PC-9 (cell line): Measurements from ENCODE around the gene PITX2. TPM values are rescaled to one million over a fixed set of nuclear protein-coding genes. Genes with fewer than 3 reads are reported as not detected.

ENCODE experiments used
- BruUV-seq: library from RNA; stranded (reverse); fragments of 400-500 nt; replicated peaks from 2 replicates; lab custom pipeline; 2021; lab: Mats Ljungman, UMichigan
- CTCF ChIA-PET: fragments of 300-600 bp; sonication (Branson Sonifier 250); formaldehyde crosslinking; loops from one replicate; lab custom pipeline; 2022; ENCODE audit warnings: antibody characterized with exemption; lab: Charles Lee
- POLR2A ChIA-PET: fragments of 300-600 bp; sonication (Branson Sonifier 250); formaldehyde crosslinking; loops from one replicate; lab custom pipeline; 2022; ENCODE audit warnings: antibody characterized with exemption; ENCODE audit not compliant: unreplicated experiment; lab: Charles Lee
- DNase-seq, 2 experiments: peaks; one replicate each; pipeline versions ENCODE4 v3.0.0 to v3.0.0-alpha.2; 2015 to 2022; ENCODE audit warnings: mixed read lengths in 1 of 2
- H2AFZ ChIP-seq: fragments of 200-600 bp; sonication (generic); 2 replicates; pipeline ENCODE4 v1.8.1; 2017; ENCODE audit warnings: antibody characterized with exemption
- H3F3A ChIP-seq: fragments of 200-600 bp; sonication (generic); 2 replicates; pipeline ENCODE4 v1.8.1; 2017; ENCODE audit warnings: antibody characterized with exemption, mild to moderate bottlenecking, low read depth; ENCODE audit not compliant: insufficient read depth
- H3K27ac ChIP-seq: fragments of 200-600 bp; sonication (generic); 2 replicates; pipeline ENCODE4 v1.6.1; 2016; ENCODE audit warnings: mixed run types
- H3K27me3 ChIP-seq: fragments of 200-600 bp; sonication (generic); 2 replicates; pipeline ENCODE4 v1.6.1; 2016; ENCODE audit warnings: low read depth, mixed run types; ENCODE audit not compliant: insufficient read depth
- H3K36me3 ChIP-seq: fragments of 200-600 bp; sonication (generic); 2 replicates; pipeline ENCODE4 v1.6.1; 2016; ENCODE audit warnings: low read depth, mixed run types
- H3K4me1 ChIP-seq: fragments of 200-600 bp; sonication (generic); replicated peaks from 2 replicates; pipeline ENCODE4 v1.6.1; 2016; ENCODE audit warnings: mixed run types; ENCODE audit not compliant: insufficient read depth
- H3K4me2 ChIP-seq: fragments of 200-600 bp; sonication (generic); 2 replicates; pipeline ENCODE4 v1.6.1; 2017; ENCODE audit warnings: mixed run types
- H3K4me3 ChIP-seq: fragments of 200-600 bp; sonication (generic); 2 replicates; pipeline ENCODE4 v1.6.1; 2016; ENCODE audit warnings: mixed run types
- H3K79me2 ChIP-seq: fragments of 200-600 bp; sonication (generic); 2 replicates; pipeline ENCODE4 v1.6.1; 2017; ENCODE audit warnings: low read depth, mixed run types
- H3K9me2 ChIP-seq: fragments of 200-600 bp; sonication (generic); 2 replicates; pipeline ENCODE4 v1.8.1; 2017; ENCODE audit warnings: mild to moderate bottlenecking; ENCODE audit not compliant: insufficient read depth
- H3K9me3 ChIP-seq: fragments of 200-600 bp; sonication (generic); 2 replicates; pipeline ENCODE4 v1.8.1; 2016; ENCODE audit warnings: low read depth; ENCODE audit not compliant: insufficient read depth
- H4K20me1 ChIP-seq: fragments of 200-600 bp; sonication (generic); 2 replicates; pipeline ENCODE4 v1.8.1; 2017; ENCODE audit not compliant: insufficient read depth
- CTCF ChIP-seq: fragments of 200-600 bp; sonication (generic); conservative IDR thresholded peaks from 2 replicates; pipeline ENCODE4 v1.6.1; 2017; ENCODE audit warnings: mixed run types, antibody characterized with exemption, mild to moderate bottlenecking, moderate library complexity
- EZH2 ChIP-seq: fragments of 200-600 bp; sonication (generic); IDR thresholded peaks from 2 replicates; pipeline ENCODE4 v1.8.0; 2017; ENCODE audit warnings: antibody characterized with exemption, low read depth
- intact Hi-C: fragments of 100-400 bp; cut with micrococcal nuclease; formaldehyde crosslinking; loops from one replicate; pipeline ENCODE4 v1.10.0; 2022; ENCODE audit not compliant: unreplicated experiment
- total RNA-seq: library from RNA; stranded (reverse); gene quantifications from 2 replicates; pipeline ENCODE4 v1.2.3, GENCODE V29; 2021

PITX2 gene
- total RNA-seq, 1 experiment from 2014 or later, result 0.48 TPM

GRCh38 chr4:110617646-110618580 lies 5.0 kb downstream of the PITX2 start:
- no TSS peak for BruUV-seq
- Histone ChIP-seq H3K4me3 (no peak overlapping the region), H3K9me2 (no peaks in the 10 kb centered on the region)

GRCh38 chr4:110617075-110617640 lies 5.7 kb downstream of the PITX2 start:
- intact Hi-C loops, result no loop called here
- Histone ChIP-seq H3K79me2 (no peaks in the 10 kb centered on the region), H3K9me3 (no peaks in the 10 kb centered on the region), H2AFZ (no peak overlapping the region), H3K36me3 (no peaks in the 10 kb centered on the region), H3F3A (no peaks in the 10 kb centered on the region), H4K20me1 (no peaks in the 10 kb centered on the region), H3K27me3 (no peaks in the 10 kb centered on the region), H3K27ac (no peak overlapping the region), H3K4me3 (no peak overlapping the region), H3K4me2 (no peak overlapping the region), H3K4me1 (no peaks in the 10 kb centered on the region), H3K9me2 (no peaks in the 10 kb centered on the region)
- ChIA-PET POLR2A (no interaction called here), CTCF (no interaction called here)
- TF ChIP-seq EZH2 (no peak), CTCF (no peak)
- DNase-seq, result no peak
- BruUV-seq, result no TSS peak

More at GRCh38 chr4:110617646-110618580, 5.0 kb downstream of the PITX2 start:
- TF ChIP-seq CTCF (no peak), EZH2 (no peak)
- Histone ChIP-seq H3K4me1 (no peaks in the 10 kb centered on the region), H2AFZ (no peak overlapping the region), H3K79me2 (no peaks in the 10 kb centered on the region), H3K4me2 (no peak overlapping the region), H3K27me3 (no peaks in the 10 kb centered on the region), H3K36me3 (no peaks in the 10 kb centered on the region), H3K9me3 (no peaks in the 10 kb centered on the region), H3F3A (no peaks in the 10 kb centered on the region), H4K20me1 (no peaks in the 10 kb centered on the region), H3K27ac (no peak overlapping the region)
- intact Hi-C loops, result no loop called here
- DNase-seq, result no peak
- POLR2A ChIA-PET, result no interaction called here
- CTCF ChIA-PET, result no interaction called here

DNA sequence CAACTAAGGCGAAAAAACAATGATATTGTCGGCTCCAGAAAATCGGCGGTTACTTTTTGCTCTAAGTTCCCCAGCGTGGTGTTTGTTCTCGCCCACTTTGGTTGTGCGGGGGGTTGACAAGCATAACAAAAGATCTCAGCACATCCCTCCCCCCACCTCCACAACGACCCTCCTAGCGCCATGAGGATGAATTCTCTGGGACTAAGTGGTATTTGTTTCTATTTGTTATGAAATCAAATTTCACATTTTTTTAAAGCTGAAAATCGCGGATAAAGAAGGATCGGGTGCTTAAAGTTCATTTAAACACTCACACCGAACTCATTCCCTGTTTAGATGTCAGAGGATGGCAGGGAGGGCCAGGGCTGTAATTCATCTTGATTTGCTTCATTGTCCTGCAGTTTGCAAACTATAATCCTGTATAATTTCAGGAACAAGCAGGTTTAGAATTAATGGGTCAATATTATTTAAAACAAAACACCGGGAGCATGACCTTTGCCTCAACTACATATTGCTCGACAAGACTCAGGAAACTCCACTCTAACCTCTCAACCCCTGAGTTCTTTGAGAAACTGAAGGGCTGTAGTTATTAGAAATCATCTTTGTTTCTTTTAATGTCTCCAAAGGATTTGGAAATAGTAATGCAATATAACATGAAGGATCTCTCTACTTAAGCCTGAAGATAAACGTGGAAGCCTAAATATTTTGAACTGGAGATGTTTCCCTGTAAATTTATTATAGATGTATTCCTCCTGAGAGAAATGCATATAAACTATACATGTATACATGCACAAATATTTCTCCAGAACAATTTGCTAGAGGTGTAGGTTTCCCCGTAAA lies 6.4 kb downstream of the PITX2 start:
- Histone ChIP-seq H3K9me2 (no peaks in the 10 kb centered on the region), H4K20me1 (no peaks in the 10 kb centered on the region), H3F3A (no peaks in the 10 kb centered on the region), H3K4me3 (no peak overlapping the region), H3K27ac (no peak overlapping the region), H3K36me3 (no peaks in the 10 kb centered on the region), H3K9me3 (no peaks in the 10 kb centered on the region), H3K4me2 (no peak overlapping the region), H3K4me1 (no peaks in the 10 kb centered on the region), H3K79me2 (no peaks in the 10 kb centered on the region), H3K27me3 (no peaks in the 10 kb centered on the region), H2AFZ (no peak overlapping the region)
- DNase-seq, result no peak
- ChIA-PET CTCF (no interaction called here), POLR2A (no interaction called here)
- intact Hi-C loops, result no loop called here
- TF ChIP-seq EZH2 (no peak), CTCF (no peak)
- BruUV-seq, result no TSS peak
